HepG2 (cell line): Measurements from ENCODE around the gene ADGRE3. TPM values are rescaled to one million over a fixed set of nuclear protein-coding genes. Genes with fewer than 3 reads are reported as not detected.

ENCODE experiments used
- ATAC-seq: fragments of 200-7000 bp; cut with Tn5 transposase; 3 replicates; pipeline ENCODE4 v1.9.1; 2020; ENCODE audit warnings: mild to moderate bottlenecking, moderate library complexity
- BruUV-seq: library from RNA; stranded (reverse); fragments of 400-500 nt; replicated peaks from 2 replicates; lab custom pipeline; 2021; lab: Mats Ljungman, UMichigan
- CTCF ChIA-PET: fragments of 300-600 bp; formaldehyde crosslinking; extraction: SDS; loops from one replicate; lab custom pipeline; 2021; ENCODE audit warnings: low total read pairs, inconsistent platforms, low intra/inter-chr PET ratio; lab: Yijun Ruan, JAX
- POLR2A ChIA-PET: fragments of 350-600 bp; sonication (Branson Sonifier 250); formaldehyde crosslinking; loops from one replicate; lab custom pipeline; 2020; ENCODE audit warnings: antibody characterized with exemption, inconsistent platforms; lab: Yijun Ruan, JAX
- DNase-seq: peaks from one replicate; pipeline ENCODE4 v3.0.0-alpha.2; 2015; ENCODE audit warnings: low spot score
- FAIRE-seq: peaks from 3 replicates; lab custom pipeline; 2011; peaks lifted over from hg19 to GRCh38; lab: Jason Lieb, UNC
- H2AFZ ChIP-seq: one replicate; pipeline ENCODE4 v1.6.1; 2011; ENCODE audit warnings: low read length, inconsistent platforms
- H3K27ac ChIP-seq: fragments of 300-600 bp; 3 replicates; pipeline ENCODE4 v1.8.0; 2011; ENCODE audit warnings: mixed run types, mild to moderate bottlenecking, mixed read lengths, low read length, inconsistent platforms; ENCODE audit not compliant: insufficient read depth; ENCODE audit errors: extremely low read length
- H3K27me3 ChIP-seq, 2 experiments: fragments of 200-600 bp in 1 of 2; 2 replicates in 1 of 2; 3 replicates in 1 of 2; pipeline versions ENCODE4 v1.6.0 to v1.8.0; 2011; ENCODE audit warnings: low read length in 2 of 2, mild to moderate bottlenecking in 2 of 2, moderate library complexity in 2 of 2, inconsistent platforms in 1 of 2; ENCODE audit not compliant: insufficient read depth in 2 of 2, control insufficient read depth in 1 of 2
- H3K36me3 ChIP-seq, 2 experiments: fragments of 200-600 bp in 1 of 2; replicated peaks in 1 of 2; 2 replicates in 1 of 2; 3 replicates in 1 of 2; pipeline versions ENCODE4 v1.5.1 to v1.8.0; 2011; ENCODE audit warnings: low read length in 2 of 2, inconsistent platforms in 1 of 2; ENCODE audit not compliant: insufficient read depth in 2 of 2, control insufficient read depth in 1 of 2
- H3K4me1 ChIP-seq: 2 replicates; pipeline ENCODE4 v1.5.1; 2012; ENCODE audit warnings: low read length, inconsistent platforms; ENCODE audit not compliant: insufficient read depth
- H3K4me2 ChIP-seq: 2 replicates; pipeline ENCODE4 v1.6.0; 2011; ENCODE audit warnings: low read depth, low read length, inconsistent platforms
- H3K4me3 ChIP-seq, 3 experiments: fragments of 200-600 bp in 1 of 3; sonication (generic), shearing (Covaris generic) in 1 of 3; replicated peaks in 1 of 3; 2 replicates each; pipeline ENCODE4 v1.5.1; 2011 to 2016; ENCODE audit warnings: low read length in 3 of 3, inconsistent platforms in 2 of 3, low read depth in 2 of 3, mild to moderate bottlenecking in 2 of 3, control low read depth in 1 of 3, mixed read lengths in 1 of 3; ENCODE audit not compliant: insufficient read depth in 1 of 3
- H3K79me2 ChIP-seq: one replicate; pipeline ENCODE4 v1.6.1; 2011; ENCODE audit warnings: low read length, inconsistent platforms; ENCODE audit not compliant: insufficient read depth
- H3K9ac ChIP-seq: 2 replicates; pipeline ENCODE4 v1.6.0; 2011; ENCODE audit warnings: mild to moderate bottlenecking, low read depth, low read length, inconsistent platforms; ENCODE audit not compliant: insufficient read depth
- H3K9me3 ChIP-seq: 2 replicates; pipeline ENCODE4 v1.5.1; 2012; ENCODE audit warnings: mild to moderate bottlenecking, low read length
- H4K20me1 ChIP-seq: 2 replicates; pipeline ENCODE4 v1.6.0; 2011; ENCODE audit warnings: inconsistent platforms, mild to moderate bottlenecking, low read length, moderate library complexity; ENCODE audit not compliant: insufficient read depth
- EEA1 ChIP-seq: sonication (generic); formaldehyde crosslinking; IDR thresholded peaks from 2 replicates; pipeline ENCODE4 v1.5.1; 2020; ENCODE audit warnings: mild to moderate bottlenecking, missing genetic modification reagents, borderline replicate concordance
- FOSL2 ChIP-seq: sonication (generic); formaldehyde crosslinking; IDR thresholded peaks from 2 replicates; pipeline ENCODE4 v1.4.0; 2020; ENCODE audit warnings: missing genetic modification reagents
- KDM2A ChIP-seq: sonication (generic); formaldehyde crosslinking; IDR thresholded peaks from 2 replicates; pipeline ENCODE4 v1.4.0; 2020; ENCODE audit warnings: low read depth, missing genetic modification reagents, borderline replicate concordance
- KLF9 ChIP-seq: IDR thresholded peaks from 2 replicates; pipeline ENCODE4 v1.6.1; 2016; ENCODE audit warnings: low read depth
- POLR2AphosphoS5 ChIP-seq: IDR thresholded peaks from 2 replicates; pipeline ENCODE4 v1.6.1; 2012; ENCODE audit warnings: low read depth, low read length
- RBAK ChIP-seq: sonication (generic); formaldehyde crosslinking; IDR thresholded peaks from 2 replicates; pipeline ENCODE4 v1.5.1; 2020; ENCODE audit warnings: mild to moderate bottlenecking, missing genetic modification reagents
- RCOR2 ChIP-seq: IDR thresholded peaks from 2 replicates; pipeline ENCODE4 v1.6.1; 2016; ENCODE audit warnings: missing biosample characterization, missing genetic modification reagents
- SNAI1 ChIP-seq: sonication (generic); formaldehyde crosslinking; IDR thresholded peaks from 2 replicates; pipeline ENCODE4 v1.5.0; 2020; ENCODE audit warnings: mild to moderate bottlenecking, missing genetic modification reagents, borderline replicate concordance
- ZKSCAN5 ChIP-seq: sonication (generic); formaldehyde crosslinking; IDR thresholded peaks from 2 replicates; pipeline ENCODE4 v1.5.1; 2020; ENCODE audit warnings: mild to moderate bottlenecking, missing genetic modification reagents
- ZNF230 ChIP-seq: sonication (generic); formaldehyde crosslinking; IDR thresholded peaks from 2 replicates; pipeline ENCODE4 v1.4.0; 2020; ENCODE audit warnings: mild to moderate bottlenecking, missing genetic modification reagents
- ZNF263 ChIP-seq: sonication (generic); formaldehyde crosslinking; IDR thresholded peaks from 2 replicates; pipeline ENCODE4 v1.4.0; 2020; ENCODE audit warnings: missing genetic modification reagents
- ZNF354B ChIP-seq: sonication (generic); formaldehyde crosslinking; IDR thresholded peaks from 2 replicates; pipeline ENCODE4 v1.8.0; 2022; ENCODE audit warnings: mild to moderate bottlenecking, missing genetic modification reagents
- ZNF7 ChIP-seq: IDR thresholded peaks from 2 replicates; pipeline ENCODE4 v1.6.1; 2016; ENCODE audit warnings: missing biosample characterization, missing genetic modification reagents
- ZNF749 ChIP-seq: sonication (generic); formaldehyde crosslinking; IDR thresholded peaks from 2 replicates; pipeline ENCODE4 v1.8.0; 2022; ENCODE audit warnings: mild to moderate bottlenecking, missing genetic modification reagents, moderate library complexity, borderline replicate concordance
- WGBS: methylation state at CpG from one replicate; pipeline ENCODE4 v1.1.6; 2017; ENCODE audit warnings: low lambda C conversion rate; 5-methylcytosine and 5-hydroxymethylcytosine counted together
- in situ Hi-C: cut with HindIII; loops from 2 replicates; pipeline ENCODE4 v1.10.0; 2017; ENCODE audit warnings: low pct_unique_long_range_greater_than_20kb; ENCODE audit not compliant: extremely low pct_ligation_motif_present
- intact Hi-C: fragments of 100-400 bp; cut with micrococcal nuclease; formaldehyde crosslinking; loops from one replicate; pipeline ENCODE4 v1.10.0; 2022; ENCODE audit not compliant: unreplicated experiment
- polyA plus RNA-seq, 8 experiments: library from polyadenylated mRNA; depleted of rRNA in 3 of 8; stranded (reverse) in 7 of 8; unstranded in 1 of 8; fragments of >200 nt; fragmentation: Illumina TruSeq in 4 of 8; extraction: Trizol in 4 of 8; gene quantifications; 2 replicates each; pipeline versions ENCODE4 v1.2.1 to v1.2.3, GENCODE V29; 2011 to 2016; ENCODE audit warnings: low read depth in 4 of 8, missing spikeins in 1 of 8, mixed read lengths in 1 of 8; ENCODE audit not compliant: insufficient read depth in 1 of 8
- total RNA-seq, 5 experiments: library from RNA; depleted of rRNA; stranded (reverse); fragments of >200 nt; fragmentation: Illumina TruSeq; extraction: Trizol; gene quantifications; 2 replicates each; pipeline ENCODE4 v1.2.3, GENCODE V29; 2016; ENCODE audit warnings: low read depth in 1 of 5
- TF ChIP-seq, protein P1 (sequence below): sonication (generic); formaldehyde crosslinking; IDR thresholded peaks from 2 replicates; pipeline ENCODE4 v1.5.1; 2020; ENCODE audit warnings: missing genetic modification reagents, mild to moderate bottlenecking, borderline replicate concordance
- TF ChIP-seq, protein P2 (sequence below): sonication (generic); formaldehyde crosslinking; IDR thresholded peaks from 2 replicates; pipeline ENCODE4 v1.5.0; 2020; ENCODE audit warnings: missing genetic modification reagents, mild to moderate bottlenecking, borderline replicate concordance

The ADGRE3 gene
- total and polyA plus RNA-seq, 2 of the 13 experiments (the other 11 are each of a cell fraction or from before 2014, with no cell fraction given), result not detected

DNA sequence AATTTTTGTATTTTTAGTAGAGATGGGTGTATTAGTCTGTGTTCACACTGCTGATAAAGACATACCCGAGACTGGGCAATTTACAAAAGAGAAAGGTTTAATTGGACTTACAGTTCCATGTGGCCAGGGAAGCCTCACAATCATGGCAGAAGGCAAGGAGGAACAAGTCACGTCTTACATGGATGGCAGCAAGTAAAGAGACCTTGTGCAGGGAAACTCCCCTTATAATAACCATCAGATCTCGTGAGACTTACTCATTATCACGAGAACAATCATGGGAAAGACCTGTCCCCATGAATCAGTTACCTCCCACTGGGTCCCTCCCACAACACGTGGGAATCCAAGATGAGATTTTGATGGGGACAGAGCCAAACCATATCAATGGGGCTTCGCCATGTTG, 29.8 kb upstream of the ADGRE3 start (continued):
- no peak for TF ChIP-seq EEA1 (CRISPR knock-in tag)
- no peak for TF ChIP-seq ZNF354B (CRISPR knock-in tag)
- TF ChIP-seq, protein P1, sequence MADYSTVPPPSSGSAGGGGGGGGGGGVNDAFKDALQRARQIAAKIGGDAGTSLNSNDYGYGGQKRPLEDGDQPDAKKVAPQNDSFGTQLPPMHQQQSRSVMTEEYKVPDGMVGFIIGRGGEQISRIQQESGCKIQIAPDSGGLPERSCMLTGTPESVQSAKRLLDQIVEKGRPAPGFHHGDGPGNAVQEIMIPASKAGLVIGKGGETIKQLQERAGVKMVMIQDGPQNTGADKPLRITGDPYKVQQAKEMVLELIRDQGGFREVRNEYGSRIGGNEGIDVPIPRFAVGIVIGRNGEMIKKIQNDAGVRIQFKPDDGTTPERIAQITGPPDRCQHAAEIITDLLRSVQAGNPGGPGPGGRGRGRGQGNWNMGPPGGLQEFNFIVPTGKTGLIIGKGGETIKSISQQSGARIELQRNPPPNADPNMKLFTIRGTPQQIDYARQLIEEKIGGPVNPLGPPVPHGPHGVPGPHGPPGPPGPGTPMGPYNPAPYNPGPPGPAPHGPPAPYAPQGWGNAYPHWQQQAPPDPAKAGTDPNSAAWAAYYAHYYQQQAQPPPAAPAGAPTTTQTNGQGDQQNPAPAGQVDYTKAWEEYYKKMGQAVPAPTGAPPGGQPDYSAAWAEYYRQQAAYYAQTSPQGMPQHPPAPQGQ, result no peak
- no peak for TF ChIP-seq KDM2A

DNA sequence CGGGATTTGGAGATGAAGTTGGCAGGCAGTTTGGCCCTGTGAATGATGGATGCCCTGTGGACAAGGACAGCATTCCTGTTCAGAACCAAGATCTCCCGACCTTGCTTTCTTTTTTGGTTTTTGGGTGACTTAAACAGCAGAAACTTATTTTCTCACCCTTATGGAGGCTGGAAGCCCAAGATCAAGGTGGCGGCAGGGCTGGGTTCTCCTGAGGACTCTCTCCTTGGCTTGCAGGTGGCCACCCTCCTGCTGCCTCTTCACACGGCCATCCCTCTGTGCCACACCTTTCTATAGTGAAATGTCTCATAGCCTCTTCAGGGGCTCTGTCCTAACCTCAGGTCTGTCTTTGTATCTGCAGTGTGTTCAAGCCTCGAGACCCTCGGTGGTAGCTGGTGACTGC, 29.2 kb upstream of the ADGRE3 start:
- ChIA-PET CTCF (no interaction called here), POLR2A (no interaction called here)
- no peak for FAIRE-seq
- DNase-seq, result no peak
- no peak for ATAC-seq
- no peaks in the 10 kb centered on the region for H3K79me2 ChIP-seq
- intact Hi-C loops (no loop called here), in situ Hi-C loops (no loop called here)
- TF ChIP-seq RBAK (CRISPR knock-in tag) (no peak), ZNF263 (CRISPR knock-in tag) (no peak), ZKSCAN5 (CRISPR knock-in tag) (no peak), SNAI1 (CRISPR knock-in tag) (no peak), KLF9 (CRISPR knock-in tag) (no peak), ZNF230 (CRISPR knock-in tag) (no peak), ZNF7 (CRISPR knock-in tag) (no peak), ZNF749 (no peak), FOSL2 (CRISPR knock-in tag) (no peak), RCOR2 (no peak), POLR2AphosphoS5 (no peak)
- TF ChIP-seq, protein P2, sequence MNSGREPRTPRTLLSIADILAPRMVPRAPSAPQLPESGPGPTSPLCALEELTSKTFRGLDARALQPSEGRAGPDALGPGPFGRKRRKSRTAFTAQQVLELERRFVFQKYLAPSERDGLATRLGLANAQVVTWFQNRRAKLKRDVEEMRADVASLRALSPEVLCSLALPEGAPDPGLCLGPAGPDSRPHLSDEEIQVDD (CRISPR knock-in tag), result no peak
- no peaks in the 10 kb centered on the region for H3K9me3 ChIP-seq
- H3K27ac ChIP-seq, result no peak overlapping the region
- H3K4me2 ChIP-seq, result no peak overlapping the region
- no peak overlapping the region for H3K4me3 ChIP-seq
- WGBS, result 97% methylated on average over 4 of the region's 6 CpGs
- H2AFZ ChIP-seq, result no peak overlapping the region
- peaks cover 11 to 42% of the 10 kb centered on the region in 2 experiments; a peak in 4 of 5 replicates for H3K36me3 ChIP-seq
- no peaks in the 10 kb centered on the region for H4K20me1 ChIP-seq
- H3K9ac ChIP-seq, result no peak overlapping the region
- no peaks in the 10 kb centered on the region for H3K27me3 ChIP-seq
- BruUV-seq, result no TSS peak
- no peaks in the 10 kb centered on the region for H3K4me1 ChIP-seq
